Breast epithelium (tissue), 3 donors: Measurements from ENCODE around the gene ANKDD1B.

ENCODE experiments used
- POLR2A ChIP-seq: fragments of 450-650 bp; IDR thresholded peaks from one replicate; pipeline ENCODE4 v1.6.1; 2016; ENCODE audit warnings: antibody characterized with exemption, mild to moderate bottlenecking, moderate library complexity
- TF ChIP-seq, protein P1 (sequence below), 3 donors: fragments of 450-650 bp; IDR thresholded peaks; one replicate each; pipeline ENCODE4 v1.5.1; 2016 to 2017; ENCODE audit warnings: antibody characterized with exemption in 3 of 3, mild to moderate bottlenecking in 3 of 3, moderate library complexity in 3 of 3

DNA sequence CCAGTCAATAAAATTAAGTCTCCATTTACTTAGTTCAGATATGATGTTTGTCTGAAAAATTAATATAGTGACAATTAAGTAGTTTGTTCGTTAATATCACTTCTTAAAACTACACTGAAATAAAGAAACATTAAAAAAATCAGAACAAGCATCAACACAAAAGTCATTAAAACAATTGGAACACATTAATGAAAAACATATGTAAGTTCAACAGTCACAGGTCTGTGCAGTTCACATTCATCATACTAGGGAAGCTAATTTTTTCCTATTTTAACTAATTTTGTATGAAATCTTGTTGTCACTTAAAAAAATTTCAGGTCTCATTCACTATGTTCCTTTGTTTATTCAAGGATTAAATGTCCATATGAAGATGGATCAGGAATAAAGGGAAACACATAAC lies 83.5 kb downstream of the ANKDD1B start:
- no peak for TF ChIP-seq POLR2A
- TF ChIP-seq, protein P1, sequence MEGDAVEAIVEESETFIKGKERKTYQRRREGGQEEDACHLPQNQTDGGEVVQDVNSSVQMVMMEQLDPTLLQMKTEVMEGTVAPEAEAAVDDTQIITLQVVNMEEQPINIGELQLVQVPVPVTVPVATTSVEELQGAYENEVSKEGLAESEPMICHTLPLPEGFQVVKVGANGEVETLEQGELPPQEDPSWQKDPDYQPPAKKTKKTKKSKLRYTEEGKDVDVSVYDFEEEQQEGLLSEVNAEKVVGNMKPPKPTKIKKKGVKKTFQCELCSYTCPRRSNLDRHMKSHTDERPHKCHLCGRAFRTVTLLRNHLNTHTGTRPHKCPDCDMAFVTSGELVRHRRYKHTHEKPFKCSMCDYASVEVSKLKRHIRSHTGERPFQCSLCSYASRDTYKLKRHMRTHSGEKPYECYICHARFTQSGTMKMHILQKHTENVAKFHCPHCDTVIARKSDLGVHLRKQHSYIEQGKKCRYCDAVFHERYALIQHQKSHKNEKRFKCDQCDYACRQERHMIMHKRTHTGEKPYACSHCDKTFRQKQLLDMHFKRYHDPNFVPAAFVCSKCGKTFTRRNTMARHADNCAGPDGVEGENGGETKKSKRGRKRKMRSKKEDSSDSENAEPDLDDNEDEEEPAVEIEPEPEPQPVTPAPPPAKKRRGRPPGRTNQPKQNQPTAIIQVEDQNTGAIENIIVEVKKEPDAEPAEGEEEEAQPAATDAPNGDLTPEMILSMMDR (IDR thresholded peaks at IDR 0.05), result no peak
